NT2/D1 (cell line): ENCODE data around the gene EPOP.

ENCODE experiments used
- YY1 ChIP-seq: IDR thresholded peaks from 2 replicates; pipeline ENCODE4 v1.6.1; 2011; ENCODE audit not compliant: insufficient read length, insufficient read depth
- ZNF274 ChIP-seq: IDR thresholded peaks from 2 replicates; pipeline ENCODE4 v1.6.1; 2011; ENCODE audit warnings: mild to moderate bottlenecking, low read depth, low read length

- no peak for TF ChIP-seq YY1
- TF ChIP-seq ZNF274: no peak
These were observed 38.8 kb upstream of the EPOP start for GRCh38 chr17:38713456-38714075.
